Spleen (tissue), 11 donors: Measurements from ENCODE around the gene KANK4. TPM values are rescaled to one million over a fixed set of nuclear protein-coding genes. Genes with fewer than 3 reads are reported as not detected.

Experiments
- DNase-seq: peaks from one replicate; pipeline ENCODE4 v3.0.0-alpha.2; 2020
- H3K27ac ChIP-seq, 8 donors: fragments of 200-600 bp; sonication (generic) in 7 of 8; 1 replicate in 4 of 8; 2 replicates in 4 of 8; pipeline versions ENCODE4 v1.5.0 to v1.8.0; 2016 to 2021; ENCODE audit warnings: inconsistent platforms in 4 of 8, mild to moderate bottlenecking in 4 of 8, moderate library complexity in 1 of 8
- H3K27me3 ChIP-seq, 7 donors: fragments of 200-600 bp; sonication (generic) in 6 of 7; replicated peaks in 1 of 7; 1 replicate in 4 of 7; 2 replicates in 3 of 7; pipeline versions ENCODE4 v1.5.0 to v1.8.0; 2016 to 2021; ENCODE audit warnings: inconsistent platforms in 3 of 7, mild to moderate bottlenecking in 1 of 7
- H3K36me3 ChIP-seq, 6 donors: fragments of 200-600 bp; sonication (generic) in 5 of 6; 1 replicate in 4 of 6; 2 replicates in 2 of 6; pipeline versions ENCODE4 v1.5.0 to v1.8.0; 2016 to 2021; ENCODE audit warnings: inconsistent platforms in 2 of 6
- H3K4me1 ChIP-seq, 6 donors: fragments of 200-600 bp; sonication (generic) in 5 of 6; 1 replicate in 3 of 6; 2 replicates in 3 of 6; pipeline versions ENCODE4 v1.5.0 to v1.8.0; 2016 to 2021; ENCODE audit warnings: inconsistent platforms in 3 of 6
- H3K4me3 ChIP-seq, 8 donors: fragments of 200-600 bp; sonication (generic) in 7 of 8; 1 replicate in 4 of 8; 2 replicates in 4 of 8; pipeline versions ENCODE4 v1.5.0 to v1.8.0; 2016 to 2021; ENCODE audit warnings: inconsistent platforms in 4 of 8, mild to moderate bottlenecking in 4 of 8, moderate library complexity in 2 of 8
- H3K9me3 ChIP-seq, 8 donors: fragments of 200-600 bp; sonication (generic) in 7 of 8; 1 replicate in 4 of 8; 2 replicates in 4 of 8; pipeline versions ENCODE4 v1.5.0 to v1.8.0; 2016 to 2021; ENCODE audit warnings: inconsistent platforms in 4 of 8
- CTCF ChIP-seq, 11 experiments: fragments of 200-600 bp in 7 of 11; fragments of 450-650 bp in 4 of 11; sonication (generic) in 4 of 11; IDR thresholded peaks in 8 of 11; conservative IDR thresholded peaks in 3 of 11; 1 replicate in 7 of 11; 2 replicates in 4 of 11; pipeline versions ENCODE4 v1.4.0 to v1.8.0; 2016 to 2021; ENCODE audit warnings: antibody characterized with exemption in 11 of 11, inconsistent platforms in 4 of 11, mild to moderate bottlenecking in 1 of 11
- POLR2A ChIP-seq, 3 donors: fragments of 450-650 bp; IDR thresholded peaks; one replicate each; pipeline ENCODE4 v1.5.1; 2017; ENCODE audit warnings: antibody characterized with exemption in 3 of 3, mild to moderate bottlenecking in 1 of 3
- POLR2AphosphoS5 ChIP-seq, 3 donors: sonication (generic); formaldehyde crosslinking; IDR thresholded peaks; one replicate each; pipeline ENCODE4 v1.5.1; 2017; ENCODE audit warnings: antibody characterized with exemption in 3 of 3
- WGBS, 5 donors: extraction: QIAGEN DNeasy Blood & Tissue Kit in 3 of 5; methylation state at CpG; one replicate each; pipeline versions ENCODE4 v1.1.5 to v1.1.7; 2013 to 2018; 5-methylcytosine and 5-hydroxymethylcytosine counted together
- intact Hi-C: fragments of 100-400 bp; cut with DNase I; formaldehyde crosslinking; loops from one replicate; pipeline ENCODE4 v1.15.0; 2023; ENCODE audit warnings: low total_unique reads
- polyA plus RNA-seq, 3 donors: library from polyadenylated mRNA; stranded (reverse); fragments of 200-250 nt; gene quantifications; one replicate each; pipeline ENCODE4 v1.2.1, GENCODE V29; 2013
- total RNA-seq, 7 donors: library from RNA; depleted of rRNA in 3 of 7; stranded (reverse); fragments of >200 nt in 3 of 7; fragmentation: NEBNext Ultra II Directional in 4 of 7; extraction: Animal tissue kit (Norgen Biotek cat#: 25700) in 4 of 7; gene quantifications; one replicate each; pipeline versions ENCODE4 v1.1.0 to v1.2.1, GENCODE V29; 2016 to 2021
- donor health status: healthy with polysubstance abuse.
- donor health status: DM: no; HTN: no; CAD: no; lungs with moderate emphysema.
- donor health status: DM: no; HTN: no; CAD: no.
- donor health status: Bipolar disorder and iron deficiency.
- donor health status: healthy.
- donor health status: DM: no; HTN: no; CAD: no.
- donor health status: DM: yes; HTN: yes; CAD: no.

KANK4 gene
- total and polyA plus RNA-seq, 10 donors, result 0.11 to 1.3 (median 0.47) TPM

GRCh38 chr1:62321446-62321845 is 2.2 kb upstream of the KANK4 start:
- intact Hi-C loops, result no loop called here
- no peak for DNase-seq
- Histone ChIP-seq H3K4me3 (no peak overlapping the region), H3K27me3 (peaks cover 0 to 41% (median 20%) of the 10 kb centered on the region in 7 donors), H3K4me1 (peaks cover 0 to 17% (median 6%) of the 10 kb centered on the region in 6 donors), H3K27ac (no peak overlapping the region), H3K36me3 (no peaks in the 10 kb centered on the region), H3K9me3 (no peaks in the 10 kb centered on the region)
- 72 to 81% (median 77%) methylated on average over 3 of the region's 3 CpGs for WGBS, 5 donors
- TF ChIP-seq POLR2AphosphoS5 (IDR thresholded peaks at IDR 0.05) (no peak), CTCF (IDR thresholded peaks at IDR 0.05 in 8 of 11, conservative IDR thresholded peaks at IDR 0.05 in 3 of 11) (no peak), POLR2A (IDR thresholded peaks at IDR 0.05) (no peak)

GRCh38 chr1:62318320-62318755 is 896 bp downstream of the KANK4 start:
- peaks cover 0 to 17% (median 6%) of the 10 kb centered on the region in 6 donors for H3K4me1 ChIP-seq
- intact Hi-C loops, result no loop called here
- H3K9me3 ChIP-seq, result no peaks in the 10 kb centered on the region
- peak overlapping the region in 6 of 8 donors; percentile 15 to 57 (median 23) for H3K4me3 ChIP-seq
- H3K27ac ChIP-seq, result no peak overlapping the region
- no peak for DNase-seq
- no peak for TF ChIP-seq POLR2AphosphoS5 (IDR thresholded peaks at IDR 0.05)
- TF ChIP-seq CTCF (IDR thresholded peaks at IDR 0.05 in 8 of 11, conservative IDR thresholded peaks at IDR 0.05 in 3 of 11), result no peak
- TF ChIP-seq POLR2A (IDR thresholded peaks at IDR 0.05), result no peak
- no peaks in the 10 kb centered on the region for H3K36me3 ChIP-seq
- WGBS, 5 donors, result 19 to 25% (median 24%) methylated on average over 12 to 27 of the region's 27 CpGs
- H3K27me3 ChIP-seq, result peaks cover 0 to 41% (median 20%) of the 10 kb centered on the region in 7 donors

- H3K9me3 ChIP-seq, result no peaks in the 10 kb centered on the region
These were observed 2.0 kb downstream of the KANK4 start for GRCh38 chr1:62317021-62317768.

More at GRCh38 chr1:62317021-62317768, 2.0 kb downstream of the KANK4 start:
- Histone ChIP-seq H3K4me1 (peaks cover 0 to 17% (median 6%) of the 10 kb centered on the region in 6 donors), H3K36me3 (no peaks in the 10 kb centered on the region), H3K27ac (no peak overlapping the region), H3K27me3 (peaks cover 0 to 45% (median 20%) of the 10 kb centered on the region in 7 donors), H3K4me3 (no peak overlapping the region)
- intact Hi-C loops, result no loop called here
- no peak for DNase-seq
- no peak for TF ChIP-seq POLR2AphosphoS5 (IDR thresholded peaks at IDR 0.05)
- no peak for TF ChIP-seq CTCF (IDR thresholded peaks at IDR 0.05 in 8 of 11, conservative IDR thresholded peaks at IDR 0.05 in 3 of 11)
- no peak for TF ChIP-seq POLR2A (IDR thresholded peaks at IDR 0.05)
- 89 to 95% (median 91%) methylated on average over 9 of the region's 9 CpGs for WGBS, 5 donors
